Measurements from ENCODE around the gene DPYSL5.

GRCh38 chr2:26913999-26914658 lies 66.2 kb downstream of the DPYSL5 start:
- TF ChIP-seq CTCF (IDR thresholded peaks at IDR 0.05): no peak
- no peak for TF ChIP-seq RAD21 (conservative IDR thresholded peaks at IDR 0.05 in 1 of 2, IDR thresholded peaks at IDR 0.05 in 1 of 2)
- TF ChIP-seq USF2 (IDR thresholded peaks at IDR 0.05): no peak
- no peak for TF ChIP-seq RFX5 (IDR thresholded peaks at IDR 0.05)
- TF ChIP-seq EP300 (IDR thresholded peaks at IDR 0.05): no peak

All from A549 (cell line).